GM12878 (cell line): Measurements from ENCODE around the gene LHFPL3. TPM values are rescaled to one million over a fixed set of nuclear protein-coding genes. Genes with fewer than 3 reads are reported as not detected.

Experiments
- ATAC-seq: fragments of 200-7000 bp; cut with Tn5 transposase; 3 replicates; pipeline ENCODE4 v1.9.1; 2020; ENCODE audit warnings: mild to moderate bottlenecking, moderate library complexity
- BruUV-seq: library from RNA; stranded (reverse); fragments of 400-500 nt; replicated peaks from 2 replicates; lab custom pipeline; 2021; lab: Mats Ljungman, UMichigan
- CTCF ChIA-PET: fragments of 300-600 bp; sonication (Branson Sonifier 250); formaldehyde crosslinking; extraction: SDS; loops from one replicate; lab custom pipeline; 2021; ENCODE audit warnings: inconsistent platforms; lab: Yijun Ruan, JAX
- POLR2A ChIA-PET: fragments of 350-600 bp; formaldehyde crosslinking; extraction: SDS; loops from one replicate; lab custom pipeline; 2021; ENCODE audit warnings: inconsistent platforms; lab: Charles Lee
- RAD21 ChIA-PET: fragments of 300-600 bp; sonication (Branson Sonifier 250); formaldehyde crosslinking; loops from one replicate; lab custom pipeline; 2023; ENCODE audit warnings: antibody characterized with exemption; ENCODE audit not compliant: unreplicated experiment; lab: Charles Lee
- SMC1A ChIA-PET: fragments of 300-600 bp; sonication (Branson Sonifier 250); formaldehyde crosslinking; loops from one replicate; lab custom pipeline; 2023; ENCODE audit not compliant: unreplicated experiment, uncharacterized antibody; lab: Charles Lee
- DNase-seq: peaks from one replicate; pipeline ENCODE4 v3.0.0-alpha.2; 2011; ENCODE audit warnings: low read depth, low spot score
- FAIRE-seq: peaks from 3 replicates; lab custom pipeline; 2011; peaks lifted over from hg19 to GRCh38; lab: Jason Lieb, UNC
- H2AFZ ChIP-seq: 2 replicates; pipeline ENCODE4 v1.6.0; 2011; ENCODE audit warnings: low read depth, low read length, control low read depth; ENCODE audit not compliant: control insufficient read depth
- H3K27ac ChIP-seq: 2 replicates; pipeline ENCODE4 v1.5.1; 2011; ENCODE audit warnings: control low read depth; ENCODE audit not compliant: control insufficient read depth, insufficient read depth
- H3K27me3 ChIP-seq, 2 experiments: replicated peaks in 1 of 2; 2 replicates each; pipeline versions ENCODE4 v1.6.0 to v1.6.1; 2011; ENCODE audit warnings: low read length in 1 of 2; ENCODE audit not compliant: control insufficient read depth in 2 of 2, insufficient read depth in 2 of 2
- H3K36me3 ChIP-seq, 2 experiments: 2 replicates each; pipeline ENCODE4 v1.5.1; 2011; ENCODE audit warnings: low read length in 1 of 2; ENCODE audit not compliant: control insufficient read depth in 2 of 2, insufficient read depth in 2 of 2
- H3K4me1 ChIP-seq: 2 replicates; pipeline ENCODE4 v1.6.1; 2011; ENCODE audit warnings: mild to moderate bottlenecking, low read length, moderate library complexity, mixed read lengths; ENCODE audit not compliant: control insufficient read depth, insufficient read depth
- H3K4me2 ChIP-seq: 2 replicates; pipeline ENCODE4 v1.6.0; 2011; ENCODE audit warnings: control low read depth; ENCODE audit not compliant: control insufficient read depth, insufficient read depth
- H3K4me3 ChIP-seq: fragments of 200-600 bp; sonication (generic); 2 replicates; pipeline ENCODE4 v1.5.1; 2016
- H3K79me2 ChIP-seq: 2 replicates; pipeline ENCODE4 v1.6.0; 2011; ENCODE audit warnings: low read length; ENCODE audit not compliant: control insufficient read depth, insufficient read depth
- H3K9ac ChIP-seq: 2 replicates; pipeline ENCODE4 v1.8.0; 2011; ENCODE audit warnings: low read length, control low read depth, mixed read lengths; ENCODE audit not compliant: control insufficient read depth, insufficient read depth
- H3K9me3 ChIP-seq: replicated peaks from 3 replicates; pipeline ENCODE4 v1.5.1; 2011; ENCODE audit warnings: mild to moderate bottlenecking, low read length; ENCODE audit not compliant: control insufficient read depth, insufficient read depth
- H4K20me1 ChIP-seq: 2 replicates; pipeline ENCODE4 v1.6.0; 2011; ENCODE audit not compliant: control insufficient read depth, insufficient read depth
- BCL11A ChIP-seq: IDR thresholded peaks from 2 replicates; pipeline ENCODE4 v1.6.1; 2011; ENCODE audit warnings: low read depth, low read length
- HCFC1 ChIP-seq: fragments of 150-350 bp; IDR thresholded peaks from 2 replicates; pipeline ENCODE4 v1.6.1; 2014; ENCODE audit warnings: low read length
- HDAC6 ChIP-seq: fragments of 200-600 bp; sonication (generic); IDR thresholded peaks from one replicate; pipeline ENCODE4 v1.8.0; 2017; ENCODE audit warnings: antibody characterized with exemption; ENCODE audit not compliant: unreplicated experiment
- HDGF ChIP-seq: fragments of 450-650 bp; IDR thresholded peaks from 2 replicates; pipeline ENCODE4 v1.6.1; 2016; ENCODE audit warnings: antibody characterized with exemption
- IKZF1 ChIP-seq: fragments of 450-650 bp; conservative IDR thresholded peaks from 2 replicates; pipeline ENCODE4 v1.6.1; 2017; ENCODE audit warnings: antibody characterized with exemption, mild to moderate bottlenecking
- MLLT1 ChIP-seq: fragments of 450-650 bp; IDR thresholded peaks from 2 replicates; pipeline ENCODE4 v1.6.1; 2016; ENCODE audit warnings: mild to moderate bottlenecking
- MTA2 ChIP-seq: fragments of 450-650 bp; IDR thresholded peaks from 2 replicates; pipeline ENCODE4 v1.6.1; 2016; ENCODE audit warnings: low read depth, mild to moderate bottlenecking, moderate library complexity
- MYC ChIP-seq: IDR thresholded peaks from 2 replicates; pipeline ENCODE4 v1.6.1; 2011; ENCODE audit warnings: mild to moderate bottlenecking, low read length, moderate library complexity, inconsistent platforms; ENCODE audit not compliant: insufficient read depth, insufficient replicate concordance, insufficient read length, severe bottlenecking
- NR2C2 ChIP-seq: IDR thresholded peaks from 2 replicates; pipeline ENCODE4 v1.6.1; 2011; ENCODE audit warnings: borderline replicate concordance, low read depth; ENCODE audit not compliant: control insufficient read depth, insufficient read length
- PBX3 ChIP-seq: IDR thresholded peaks from 2 replicates; pipeline ENCODE4 v1.6.1; 2011; ENCODE audit warnings: mild to moderate bottlenecking, low read depth, low read length, moderate library complexity; ENCODE audit not compliant: insufficient replicate concordance
- YY1 ChIP-seq: IDR thresholded peaks from 2 replicates; pipeline ENCODE4 v1.6.1; 2011; ENCODE audit warnings: low read depth, mild to moderate bottlenecking, low read length
- WGBS: methylation state at CpG from one replicate; pipeline ENCODE4 v1.1.6; 2016; ENCODE audit warnings: low lambda C conversion rate; ENCODE audit not compliant: insufficient replicate concordance, insufficient coverage; ENCODE audit errors: missing lambda C conversion rate; 5-methylcytosine and 5-hydroxymethylcytosine counted together
- in situ Hi-C: fragments of 300-500 bp; cut with MboI; formaldehyde crosslinking; loops from 9 replicates; pipeline ENCODE4 v1.14.3; 2018; ENCODE audit warnings: mixed read lengths
- intact Hi-C: fragments of 100-400 bp; cut with micrococcal nuclease; formaldehyde crosslinking; loops from one replicate; pipeline ENCODE4 v1.14.2; 2022; ENCODE audit not compliant: unreplicated experiment
- polyA plus RNA-seq, 11 experiments: library from polyadenylated mRNA; depleted of rRNA in 4 of 11; unstranded in 6 of 11; stranded (reverse) in 5 of 11; fragments of >200 nt; fragmentation: Nextera tagmentation in 4 of 11; fragmentation: Illumina TruSeq in 1 of 11; extraction: Ambion mirVana in 4 of 11; extraction: Trizol in 1 of 11; gene quantifications; 1 replicate in 1 of 11; 2 replicates in 10 of 11; pipeline versions ENCODE4 v1.2.1 to v1.2.3, GENCODE V29; 2011 to 2016; ENCODE audit warnings: inconsistent platforms in 2 of 11, missing spikeins in 2 of 11, low read depth in 1 of 11
- total RNA-seq, 4 experiments: library from RNA; depleted of rRNA in 3 of 4; stranded (reverse); fragments of >200 nt in 3 of 4; fragmentation: Illumina TruSeq in 1 of 4; extraction: Trizol in 1 of 4; gene quantifications; 2 replicates each; pipeline versions ENCODE4 v1.2.1 to v1.2.3, GENCODE V29; 2013 to 2021

The LHFPL3 gene
- total and polyA plus RNA-seq, 10 of the 15 experiments (the other 5 are each of a cell fraction or from before 2014, with no cell fraction given) = 0.09 TPM; not detected in 9

GRCh38 chr7:104793066-104793465 is 464.7 kb downstream of the LHFPL3 start:
- no TSS peak for BruUV-seq
- no peak overlapping the region for H2AFZ ChIP-seq
- H3K27ac ChIP-seq = no peak overlapping the region
- ChIA-PET POLR2A (no interaction called here), CTCF (interaction anchor here (1.0 to 1.3 kb wide), 2 partner anchors 9 to 125 kb away, joined by 3 read pairs; no protein-coding TSS in a partner anchor), RAD21 (no interaction called here), SMC1A (no interaction called here)
- no peak overlapping the region for H3K4me2 ChIP-seq
- intact Hi-C loops = no loop called here
- H3K27me3 ChIP-seq = no peaks in the 10 kb centered on the region; a peak in 2 of 4 replicates
- no peaks in the 10 kb centered on the region for H4K20me1 ChIP-seq
- TF ChIP-seq IKZF1 = no peak
- no peak for TF ChIP-seq HDAC6
- no peak for TF ChIP-seq NR2C2
- no peak for TF ChIP-seq MLLT1
- TF ChIP-seq MTA2 = no peak
- 60% methylated on average over 7 of the region's 7 CpGs for WGBS
- no peaks in the 10 kb centered on the region for H3K36me3 ChIP-seq
- FAIRE-seq (no peak), DNase-seq (no peak), ATAC-seq (no peak)
- H3K4me1 ChIP-seq = no peaks in the 10 kb centered on the region
- no peaks in the 10 kb centered on the region for H3K79me2 ChIP-seq
- no peak overlapping the region for H3K4me3 ChIP-seq
- in situ Hi-C loops = no loop called here
- no peak overlapping the region for H3K9ac ChIP-seq
- H3K9me3 ChIP-seq = no peaks in the 10 kb centered on the region

GRCh38 chr7:104794154-104794553 is 465.8 kb downstream of the LHFPL3 start:
- Histone ChIP-seq H3K27me3 (no peaks in the 10 kb centered on the region; a peak in 1 of 4 replicates), H3K27ac (no peak overlapping the region), H3K9ac (no peak overlapping the region), H3K9me3 (no peaks in the 10 kb centered on the region), H3K4me3 (no peak overlapping the region), H3K36me3 (no peaks in the 10 kb centered on the region), H3K4me2 (no peak overlapping the region), H4K20me1 (no peaks in the 10 kb centered on the region), H2AFZ (no peak overlapping the region), H3K4me1 (no peaks in the 10 kb centered on the region), H3K79me2 (no peaks in the 10 kb centered on the region)
- ATAC-seq = no peak
- no peak for DNase-seq
- in situ Hi-C loops = no loop called here
- ChIA-PET RAD21 (no interaction called here), SMC1A (no interaction called here), POLR2A (no interaction called here), CTCF (no interaction called here)
- TF ChIP-seq HCFC1 (no peak), HDGF (no peak), BCL11A (no peak), PBX3 (no peak), YY1 (no peak), MYC (no peak)
- no TSS peak for BruUV-seq
- FAIRE-seq = no peak
- intact Hi-C loops = no loop called here
- WGBS = 30% methylated on average over 3 of the region's 3 CpGs
